ENCODE data around the gene INPP4A.

Gene INPP4A

GRCh38 chr2:98538280-98539041 is 93.8 kb downstream of the INPP4A start:
- Histone ChIP-seq H3K36me3 (ENCODE audit: control insufficient read depth in 2 of 2, insufficient read depth in 1 of 2, low read length in 2 of 2) (peaks cover 6 to 60% of the 10 kb centered on the region in 2 experiments; a peak in 2 of 3 replicates), H3K4me1 (ENCODE audit: control insufficient read depth, insufficient read depth, low read length) (no peaks in the 10 kb centered on the region)

More at GRCh38 chr2:98538280-98539041, 93.8 kb downstream of the INPP4A start:
- H3K4me3 ChIP-seq (ENCODE audit: low read depth, low read length): no peak overlapping the region
- H3K27ac ChIP-seq (ENCODE audit: extremely low read depth, low read depth, low read length): no peak overlapping the region
- ChIA-PET POLR2A (no interaction called here), CTCF (no interaction called here)
- TF ChIP-seq ZNF146 (tag by site-specific recombination; IDR thresholded peaks at IDR 0.05): no peak
- TF ChIP-seq ZNF112 (tag by site-specific recombination; IDR thresholded peaks at IDR 0.05): no peak
- TF ChIP-seq PATZ1 (tag by site-specific recombination; IDR thresholded peaks at IDR 0.05): no peak
- no peak for TF ChIP-seq ZFP37 (tag by site-specific recombination; IDR thresholded peaks at IDR 0.05)
- no peak for TF ChIP-seq ZBTB17 (tag by site-specific recombination; IDR thresholded peaks at IDR 0.05)
- TF ChIP-seq PRDM2 (tag by site-specific recombination; IDR thresholded peaks at IDR 0.05; ENCODE audit: borderline replicate concordance): no peak
- TF ChIP-seq ZNF785 (tag by site-specific recombination; IDR thresholded peaks at IDR 0.05): no peak
- TF ChIP-seq ZNF175 (tag by site-specific recombination; IDR thresholded peaks at IDR 0.05): no peak
- TF ChIP-seq SP2 (tag by site-specific recombination; IDR thresholded peaks at IDR 0.05): no peak
- no peak for TF ChIP-seq ZNF121 (tag by site-specific recombination; IDR thresholded peaks at IDR 0.05)
- TF ChIP-seq ZFP69B (tag by site-specific recombination; IDR thresholded peaks at IDR 0.05): no peak
- TF ChIP-seq ZNF837 (tag by site-specific recombination; IDR thresholded peaks at IDR 0.05): no peak
- TF ChIP-seq ZNF639 (tag by site-specific recombination; IDR thresholded peaks at IDR 0.05): no peak
- no peak for TF ChIP-seq ZBTB48 (tag by site-specific recombination; IDR thresholded peaks at IDR 0.05)
- TF ChIP-seq ZSCAN4 (tag by site-specific recombination; IDR thresholded peaks at IDR 0.05): no peak
- no peak for TF ChIP-seq ZBTB10 (tag by site-specific recombination; IDR thresholded peaks at IDR 0.05)
- no peak for TF ChIP-seq CTCF (tag by site-specific recombination; IDR thresholded peaks at IDR 0.05)
- no peak for TF ChIP-seq ZNF114 (tag by site-specific recombination; IDR thresholded peaks at IDR 0.05)
- TF ChIP-seq ZNF76 (tag by site-specific recombination; IDR thresholded peaks at IDR 0.05; ENCODE audit: borderline replicate concordance, low read depth): no peak
- TF ChIP-seq ZNF426 (tag by site-specific recombination; IDR thresholded peaks at IDR 0.05): no peak
- H3K9me3 ChIP-seq (ENCODE audit: control insufficient read depth, insufficient read depth, low read depth, low read length): no peaks in the 10 kb centered on the region

All from HEK293 (cell line).